ENCODE data around the gene NEB.

DNA sequence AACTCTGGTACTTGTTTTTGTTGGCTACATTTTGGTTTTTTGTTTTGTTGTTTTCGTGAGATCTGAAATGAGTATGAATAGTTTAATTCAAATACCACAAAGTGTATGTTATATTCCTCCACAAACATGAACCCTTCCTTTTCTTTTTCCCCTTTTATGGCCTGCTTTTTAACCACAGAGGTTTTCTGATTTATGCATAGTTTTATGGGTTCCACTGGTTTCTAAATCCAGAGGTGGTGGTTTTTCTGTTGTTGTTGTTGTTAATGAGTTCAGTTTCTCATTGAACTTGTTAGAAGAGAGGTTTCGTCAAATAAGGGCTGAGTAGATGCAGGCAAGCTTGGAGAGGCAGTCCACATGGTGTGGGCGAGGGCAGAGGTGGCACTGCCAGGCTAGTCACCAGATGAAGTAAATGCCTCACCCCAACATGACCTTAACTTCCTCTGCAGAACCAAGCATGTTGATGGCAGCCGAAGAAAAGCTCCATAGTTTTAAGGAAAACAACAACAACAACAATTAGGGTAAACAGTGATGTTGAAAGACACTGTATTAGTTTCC, 252.0 kb downstream of the NEB start:
- TF ChIP-seq, protein P1, sequence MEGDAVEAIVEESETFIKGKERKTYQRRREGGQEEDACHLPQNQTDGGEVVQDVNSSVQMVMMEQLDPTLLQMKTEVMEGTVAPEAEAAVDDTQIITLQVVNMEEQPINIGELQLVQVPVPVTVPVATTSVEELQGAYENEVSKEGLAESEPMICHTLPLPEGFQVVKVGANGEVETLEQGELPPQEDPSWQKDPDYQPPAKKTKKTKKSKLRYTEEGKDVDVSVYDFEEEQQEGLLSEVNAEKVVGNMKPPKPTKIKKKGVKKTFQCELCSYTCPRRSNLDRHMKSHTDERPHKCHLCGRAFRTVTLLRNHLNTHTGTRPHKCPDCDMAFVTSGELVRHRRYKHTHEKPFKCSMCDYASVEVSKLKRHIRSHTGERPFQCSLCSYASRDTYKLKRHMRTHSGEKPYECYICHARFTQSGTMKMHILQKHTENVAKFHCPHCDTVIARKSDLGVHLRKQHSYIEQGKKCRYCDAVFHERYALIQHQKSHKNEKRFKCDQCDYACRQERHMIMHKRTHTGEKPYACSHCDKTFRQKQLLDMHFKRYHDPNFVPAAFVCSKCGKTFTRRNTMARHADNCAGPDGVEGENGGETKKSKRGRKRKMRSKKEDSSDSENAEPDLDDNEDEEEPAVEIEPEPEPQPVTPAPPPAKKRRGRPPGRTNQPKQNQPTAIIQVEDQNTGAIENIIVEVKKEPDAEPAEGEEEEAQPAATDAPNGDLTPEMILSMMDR (conservative IDR thresholded peaks at IDR 0.05; ENCODE audit: low read length): no peak
- TF ChIP-seq EZH2phosphoT487 (IDR thresholded peaks at IDR 0.05; ENCODE audit: borderline replicate concordance): no peak

Data from Loucy (cell line).